ENCODE data around the gene RTL1.

The RTL1 gene

GRCh38 chr14:100903672-100904185 lies at the start of gene RTL1:
Gene RTL1 (minus strand): TSS chr14:100903722. CDS start chr14:100884788, 18,934 bp downstream.
- no peaks in the 10 kb centered on the region for H3K4me1 Mint-ChIP-seq
- DNase-seq (ENCODE audit: low spot score in 2 of 2) (no peak), ATAC-seq (replicated peaks; ENCODE audit: extremely low read depth, poor library complexity, severe bottlenecking) (no peak)
- H3K9me3 Mint-ChIP-seq = no peaks in the 10 kb centered on the region
- peaks cover 1% of the 10 kb centered on the region for H3K36me3 Mint-ChIP-seq (ENCODE audit: insufficient read depth)
- no peak within 1 kb of the TSS for H3K4me3 Mint-ChIP-seq
- H3K27me3 Mint-ChIP-seq = peaks cover 73% of the 10 kb centered on the region
- no peak within 1 kb of the TSS for H3K27ac Mint-ChIP-seq (ENCODE audit: low read depth)

DNA sequence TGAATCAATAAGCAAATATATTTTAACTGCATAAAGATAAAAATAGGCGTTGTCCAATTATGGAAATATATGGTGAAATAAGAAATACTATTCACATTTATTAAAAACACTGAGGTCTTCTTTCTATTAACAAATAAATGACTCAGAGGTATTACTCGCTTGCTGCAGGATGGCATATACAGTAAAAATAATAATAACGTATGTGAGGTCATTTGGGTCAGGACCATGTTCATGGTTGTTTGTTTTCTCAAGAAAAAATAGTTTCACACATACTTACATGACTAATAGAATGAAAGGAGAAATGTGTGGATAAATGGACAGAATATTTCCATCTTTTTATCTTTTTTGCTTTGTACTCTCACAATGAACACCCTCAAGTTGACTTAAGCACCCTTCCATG lies 46.5 kb upstream of the RTL1 start:
- Mint-ChIP-seq H3K27me3 (peaks cover 34% of the 10 kb centered on the region), H3K36me3 (ENCODE audit: insufficient read depth) (no peaks in the 10 kb centered on the region), H3K9me3 (no peaks in the 10 kb centered on the region), H3K4me1 (no peaks in the 10 kb centered on the region), H3K4me3 (no peak overlapping the region), H3K27ac (ENCODE audit: low read depth) (no peak overlapping the region)
- no peak for DNase-seq (ENCODE audit: low spot score in 2 of 2)
- no peak for ATAC-seq (replicated peaks; ENCODE audit: extremely low read depth, poor library complexity, severe bottlenecking)

GRCh38 chr14:100944052-100944451 lies 40.5 kb upstream of the RTL1 start:
- Mint-ChIP-seq H3K4me1 (no peaks in the 10 kb centered on the region), H3K36me3 (ENCODE audit: insufficient read depth) (no peaks in the 10 kb centered on the region), H3K9me3 (no peaks in the 10 kb centered on the region), H3K27ac (ENCODE audit: low read depth) (no peak overlapping the region), H3K27me3 (peaks cover 51% of the 10 kb centered on the region), H3K4me3 (no peak overlapping the region)
- no peak for ATAC-seq (replicated peaks; ENCODE audit: extremely low read depth, poor library complexity, severe bottlenecking)
- no peak for DNase-seq (ENCODE audit: low spot score in 2 of 2)

DNA sequence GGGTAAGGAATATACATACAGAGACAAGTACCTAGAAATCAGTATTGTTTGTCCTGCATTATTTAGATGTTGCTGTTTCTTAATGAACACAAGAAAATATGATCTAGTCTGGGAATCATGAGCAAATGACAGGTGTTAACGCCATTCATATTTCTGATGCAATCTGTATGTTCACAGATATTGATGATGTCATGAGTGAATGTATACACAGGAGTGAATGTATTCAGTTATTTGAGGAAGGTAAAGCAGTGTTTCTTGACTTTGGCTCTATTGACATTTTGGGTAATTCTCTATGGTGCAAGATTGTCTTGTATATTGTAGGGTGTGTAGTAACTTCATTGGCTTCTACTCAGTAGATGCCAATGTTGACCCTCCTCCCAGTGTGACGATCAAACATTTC lies 26.7 kb upstream of the RTL1 start:
- no peak for DNase-seq (ENCODE audit: low spot score in 2 of 2)
- H3K9me3 Mint-ChIP-seq = no peaks in the 10 kb centered on the region
- no peak overlapping the region for H3K27ac Mint-ChIP-seq (ENCODE audit: low read depth)
- no peak overlapping the region for H3K4me3 Mint-ChIP-seq
- H3K27me3 Mint-ChIP-seq = peaks cover 79% of the 10 kb centered on the region
- no peak for ATAC-seq (replicated peaks; ENCODE audit: extremely low read depth, poor library complexity, severe bottlenecking)
- H3K36me3 Mint-ChIP-seq (ENCODE audit: insufficient read depth) = peaks cover 3% of the 10 kb centered on the region
- no peaks in the 10 kb centered on the region for H3K4me1 Mint-ChIP-seq

GRCh38 chr14:100915560-100915959 lies 12.0 kb upstream of the RTL1 start:
- ATAC-seq (replicated peaks; ENCODE audit: extremely low read depth, poor library complexity, severe bottlenecking) (no peak), DNase-seq (ENCODE audit: low spot score in 2 of 2) (no peak)
- Mint-ChIP-seq H3K4me1 (no peaks in the 10 kb centered on the region), H3K4me3 (no peak overlapping the region), H3K36me3 (ENCODE audit: insufficient read depth) (no peaks in the 10 kb centered on the region), H3K9me3 (no peaks in the 10 kb centered on the region), H3K27ac (ENCODE audit: low read depth) (no peak overlapping the region), H3K27me3 (peaks cover 40% of the 10 kb centered on the region)

DNA sequence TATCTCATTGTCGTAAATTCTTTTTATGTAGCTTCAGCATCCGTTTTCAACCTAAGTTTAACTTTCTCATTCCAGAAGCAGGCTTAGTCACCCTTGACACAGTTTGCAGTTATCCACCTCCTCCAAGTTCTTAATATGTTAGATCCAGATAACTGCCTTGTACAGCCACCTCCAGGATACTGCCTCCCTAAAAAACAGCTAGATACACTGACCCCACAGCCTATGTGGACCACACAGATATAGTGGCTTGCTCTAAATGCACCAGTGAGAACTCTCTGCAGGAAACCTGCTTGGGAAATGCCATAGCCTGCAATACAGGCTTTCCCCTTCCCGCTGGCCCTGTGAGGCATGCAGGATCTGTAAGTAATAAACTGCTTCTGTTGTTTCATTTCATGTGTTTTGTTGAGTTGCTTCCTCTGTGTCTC lies 11.1 kb upstream of the RTL1 start:
- Mint-ChIP-seq H3K27me3 (peaks cover 40% of the 10 kb centered on the region), H3K9me3 (no peaks in the 10 kb centered on the region), H3K27ac (ENCODE audit: low read depth) (no peak overlapping the region), H3K4me1 (no peaks in the 10 kb centered on the region), H3K4me3 (no peak overlapping the region), H3K36me3 (ENCODE audit: insufficient read depth) (no peaks in the 10 kb centered on the region)
- no peak for ATAC-seq (replicated peaks; ENCODE audit: extremely low read depth, poor library complexity, severe bottlenecking)
- no peak for DNase-seq (ENCODE audit: low spot score in 2 of 2)

GRCh38 chr14:100911665-100912316 lies 8.3 kb upstream of the RTL1 start:
- no peak overlapping the region for H3K4me3 Mint-ChIP-seq
- H3K27me3 Mint-ChIP-seq = peaks cover 40% of the 10 kb centered on the region
- H3K27ac Mint-ChIP-seq (ENCODE audit: low read depth) = no peak overlapping the region
- H3K4me1 Mint-ChIP-seq = no peaks in the 10 kb centered on the region
- H3K36me3 Mint-ChIP-seq (ENCODE audit: insufficient read depth) = no peaks in the 10 kb centered on the region
- ATAC-seq (replicated peaks; ENCODE audit: extremely low read depth, poor library complexity, severe bottlenecking) = no peak
- DNase-seq (ENCODE audit: low spot score in 2 of 2) = no peak
- H3K9me3 Mint-ChIP-seq = no peaks in the 10 kb centered on the region

- ATAC-seq (replicated peaks; ENCODE audit: extremely low read depth, poor library complexity, severe bottlenecking) (no peak), DNase-seq (ENCODE audit: low spot score in 2 of 2) (no peak)
- H3K27me3 Mint-ChIP-seq = peaks cover 41% of the 10 kb centered on the region
- H3K4me1 Mint-ChIP-seq = no peaks in the 10 kb centered on the region
- no peak overlapping the region for H3K4me3 Mint-ChIP-seq
- no peak overlapping the region for H3K27ac Mint-ChIP-seq (ENCODE audit: low read depth)
- no peaks in the 10 kb centered on the region for H3K9me3 Mint-ChIP-seq
- H3K36me3 Mint-ChIP-seq (ENCODE audit: insufficient read depth) = no peaks in the 10 kb centered on the region
Measured at GRCh38 chr14:100910888-100911664, 7.6 kb upstream of the RTL1 start.

GRCh38 chr14:100909439-100909838 lies 5.9 kb upstream of the RTL1 start:
- Mint-ChIP-seq H3K27ac (ENCODE audit: low read depth) (no peak overlapping the region), H3K4me3 (no peak overlapping the region), H3K4me1 (no peaks in the 10 kb centered on the region), H3K9me3 (no peaks in the 10 kb centered on the region), H3K27me3 (peaks cover 41% of the 10 kb centered on the region), H3K36me3 (ENCODE audit: insufficient read depth) (peaks cover 1% of the 10 kb centered on the region)
- no peak for ATAC-seq (replicated peaks; ENCODE audit: extremely low read depth, poor library complexity, severe bottlenecking)
- DNase-seq (ENCODE audit: low spot score in 2 of 2) = no peak

DNA sequence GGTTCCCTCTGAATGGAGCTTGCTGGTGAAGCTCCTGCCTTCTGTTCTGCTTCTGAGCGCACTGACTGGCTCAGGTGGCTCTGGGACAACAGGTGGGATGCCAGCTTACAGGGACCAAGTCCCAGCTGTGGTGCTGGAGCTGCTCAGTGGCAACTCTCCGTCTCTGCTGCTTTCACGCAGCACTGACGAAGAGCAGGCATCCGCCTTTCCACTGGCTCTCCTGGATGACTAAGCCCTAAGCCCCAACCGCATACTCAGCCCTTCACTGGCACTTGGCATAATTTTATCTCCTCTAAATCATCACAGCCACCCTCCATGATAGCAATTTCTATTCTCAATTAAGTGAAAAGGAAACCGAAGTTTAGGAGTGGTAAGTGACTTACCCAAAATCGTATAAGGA lies 3.7 kb upstream of the RTL1 start:
- Mint-ChIP-seq H3K9me3 (no peaks in the 10 kb centered on the region), H3K27me3 (peaks cover 41% of the 10 kb centered on the region)

GRCh38 chr14:100906420-100906819 lies 2.9 kb upstream of the RTL1 start:
- no peak for ATAC-seq (replicated peaks; ENCODE audit: extremely low read depth, poor library complexity, severe bottlenecking)
- peaks cover 47% of the 10 kb centered on the region for H3K27me3 Mint-ChIP-seq

More for the DNA sequence above, 3.7 kb upstream of the RTL1 start:
- ATAC-seq (replicated peaks; ENCODE audit: extremely low read depth, poor library complexity, severe bottlenecking) = no peak
- Mint-ChIP-seq H3K36me3 (ENCODE audit: insufficient read depth) (peaks cover 1% of the 10 kb centered on the region), H3K4me3 (no peak overlapping the region), H3K27ac (ENCODE audit: low read depth) (no peak overlapping the region), H3K4me1 (no peaks in the 10 kb centered on the region)
- no peak for DNase-seq (ENCODE audit: low spot score in 2 of 2)

DNA sequence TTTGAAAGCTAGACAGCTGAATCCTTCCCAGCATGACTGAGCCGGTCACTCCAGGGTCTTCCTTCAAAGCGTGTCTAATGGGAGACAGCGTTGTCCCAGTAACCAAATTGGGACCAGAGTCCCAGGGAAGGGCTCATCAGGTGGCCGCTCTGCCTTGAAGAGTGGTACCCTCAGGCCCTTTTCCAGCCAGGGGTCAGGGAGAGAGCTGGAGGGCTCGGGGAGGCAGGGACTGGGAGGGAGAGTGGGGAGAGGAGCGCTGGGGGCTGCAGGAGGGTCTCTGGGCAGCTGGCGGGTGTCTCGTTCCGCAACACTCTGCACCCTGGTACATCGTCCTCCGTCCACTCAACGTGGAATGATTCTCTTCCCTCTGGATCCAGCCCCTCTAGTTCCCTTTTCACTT lies 1.6 kb upstream of the RTL1 start:
- ATAC-seq (replicated peaks; ENCODE audit: extremely low read depth, poor library complexity, severe bottlenecking) = no peak
- no peaks in the 10 kb centered on the region for H3K4me1 Mint-ChIP-seq
- H3K27ac Mint-ChIP-seq (ENCODE audit: low read depth) = no peak overlapping the region
- H3K4me3 Mint-ChIP-seq = no peak overlapping the region
- peaks cover 59% of the 10 kb centered on the region for H3K27me3 Mint-ChIP-seq
- no peak for DNase-seq (ENCODE audit: low spot score in 2 of 2)
- H3K36me3 Mint-ChIP-seq (ENCODE audit: insufficient read depth) = peaks cover 1% of the 10 kb centered on the region
- no peaks in the 10 kb centered on the region for H3K9me3 Mint-ChIP-seq

More at GRCh38 chr14:100906420-100906819, 2.9 kb upstream of the RTL1 start:
- Mint-ChIP-seq H3K9me3 (no peaks in the 10 kb centered on the region), H3K4me3 (no peak overlapping the region), H3K27ac (ENCODE audit: low read depth) (no peak overlapping the region), H3K4me1 (no peaks in the 10 kb centered on the region), H3K36me3 (ENCODE audit: insufficient read depth) (peaks cover 1% of the 10 kb centered on the region)
- DNase-seq (ENCODE audit: low spot score in 2 of 2) = no peak

Data from central memory CD8-positive, alpha-beta T cell (primary cell).